CD4-positive, alpha-beta T cell treated with Interleukin-4 for 1 hour (primary cell): Measurements from ENCODE around the gene RGL1.

ENCODE experiments used
- DNase-seq, 2 donors: peaks; one replicate each; pipeline ENCODE4 v3.0.0-alpha.2; 2020 to 2022

RGL1 gene

DNA sequence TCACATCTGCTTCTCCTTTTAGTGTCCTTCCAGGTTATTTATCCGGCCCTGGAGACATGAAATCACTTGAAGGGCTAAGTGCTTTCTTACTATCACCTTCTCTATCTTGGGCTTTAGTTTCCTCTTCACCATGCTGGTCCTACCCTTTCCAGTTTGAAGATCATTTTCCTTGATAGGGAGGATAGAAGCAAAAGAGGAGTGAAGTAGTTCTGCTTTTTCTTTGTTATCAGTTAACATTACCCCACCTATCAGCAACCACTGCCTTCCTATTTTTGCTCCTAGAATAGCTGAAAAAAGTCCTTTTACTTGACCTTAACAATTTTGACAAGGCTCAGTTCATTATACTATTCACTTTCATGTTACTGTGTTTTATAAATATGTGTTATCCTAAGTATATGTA, 19.4 kb downstream of the RGL1 start:
- no peak for DNase-seq

DNA sequence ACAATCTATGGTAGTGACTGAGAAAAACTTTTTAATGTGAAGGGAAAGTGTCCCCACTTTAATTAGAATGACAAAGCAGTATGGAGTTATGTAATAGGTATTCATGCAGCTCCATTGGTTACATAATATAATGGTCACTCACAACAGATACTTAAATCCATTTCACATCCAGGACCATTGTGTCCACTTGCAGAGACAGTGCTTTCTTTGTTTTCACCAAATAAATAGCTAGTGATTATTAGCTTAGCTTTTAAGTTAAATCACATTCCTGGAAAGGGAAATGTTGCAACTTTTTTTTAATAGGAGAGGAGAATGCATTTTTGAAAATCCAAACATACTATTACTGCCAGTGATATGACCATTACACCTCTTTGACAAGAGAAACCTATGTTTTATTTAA, 22.9 kb downstream of the RGL1 start:
- DNase-seq, result no peak

DNA sequence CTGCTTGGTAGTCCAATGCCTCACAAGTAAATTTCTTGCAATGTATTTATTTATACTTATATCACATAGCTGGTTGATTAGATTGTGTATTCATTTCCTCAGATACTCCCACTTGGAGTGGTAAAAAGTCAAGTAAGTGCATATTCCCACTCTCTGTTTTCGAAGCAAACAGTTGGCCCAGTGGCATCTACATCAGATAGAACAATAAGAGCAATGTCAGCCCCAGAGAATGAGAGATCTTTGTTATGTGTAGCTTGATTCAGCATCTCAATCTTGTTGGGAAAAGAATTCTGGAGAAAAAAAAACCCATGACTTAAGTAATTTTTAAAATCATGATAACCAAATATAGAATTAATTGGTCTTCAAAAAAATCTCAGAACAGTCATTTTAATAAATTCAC, 25.5 kb downstream of the RGL1 start:
- DNase-seq, result no peak

DNA sequence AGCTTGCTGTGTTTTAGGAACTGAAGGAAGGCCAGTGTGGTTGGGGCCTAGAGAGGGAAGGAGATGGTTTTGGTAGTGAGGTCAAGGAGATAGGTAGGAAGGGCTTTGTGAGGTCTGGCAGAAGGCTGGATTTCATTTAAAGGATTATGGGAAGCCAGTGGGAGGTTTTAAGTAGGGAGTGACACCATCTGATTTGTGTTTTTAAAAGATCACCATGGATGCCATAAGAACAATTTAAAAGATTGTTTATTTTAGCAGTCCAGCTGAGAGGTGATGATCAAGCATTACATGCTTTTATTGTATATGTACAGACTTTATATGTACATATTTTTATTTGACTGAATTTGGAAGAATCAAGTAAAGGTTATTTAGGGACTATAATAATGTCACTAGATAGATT, 26.4 kb downstream of the RGL1 start:
- DNase-seq, result no peak

DNA sequence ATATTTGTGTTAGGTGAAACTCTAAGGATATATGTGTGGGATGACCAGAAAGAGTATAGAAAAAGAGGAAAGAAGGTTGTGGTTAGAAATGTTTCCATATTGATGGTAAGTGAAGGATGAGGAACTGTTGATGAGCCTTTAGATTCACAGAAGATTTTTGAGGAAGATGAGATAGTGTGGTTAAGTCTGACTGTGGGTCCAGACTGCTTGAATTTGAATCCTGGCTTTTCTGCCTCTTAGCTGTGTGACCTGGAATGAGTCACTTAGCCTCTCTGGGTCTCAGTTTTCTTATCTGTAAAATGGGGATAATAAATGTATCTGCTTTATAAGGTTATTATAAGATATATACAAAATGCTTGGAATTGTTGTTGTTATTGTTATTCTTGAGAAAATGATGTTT, 27.5 kb downstream of the RGL1 start:
- no peak for DNase-seq

DNA sequence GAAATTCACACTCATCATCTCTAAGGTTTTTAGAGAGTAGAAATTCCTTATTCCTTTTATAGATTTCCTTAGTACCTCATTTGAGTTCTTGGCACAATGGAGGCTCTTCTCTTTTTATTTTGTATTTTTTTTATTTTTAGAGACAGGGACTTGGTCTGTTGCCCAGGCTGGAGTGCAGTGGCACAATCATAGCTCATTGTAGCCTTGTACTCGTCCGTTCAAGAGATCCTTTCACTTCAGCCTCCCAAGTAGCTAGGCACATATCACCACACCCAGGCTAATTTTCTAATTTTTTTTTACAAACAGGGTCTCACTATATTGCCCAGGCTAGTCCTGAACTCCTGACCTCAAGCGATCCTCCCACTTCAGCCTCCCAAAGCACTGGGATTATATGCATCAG, 29.6 kb downstream of the RGL1 start:
- no peak for DNase-seq

DNA sequence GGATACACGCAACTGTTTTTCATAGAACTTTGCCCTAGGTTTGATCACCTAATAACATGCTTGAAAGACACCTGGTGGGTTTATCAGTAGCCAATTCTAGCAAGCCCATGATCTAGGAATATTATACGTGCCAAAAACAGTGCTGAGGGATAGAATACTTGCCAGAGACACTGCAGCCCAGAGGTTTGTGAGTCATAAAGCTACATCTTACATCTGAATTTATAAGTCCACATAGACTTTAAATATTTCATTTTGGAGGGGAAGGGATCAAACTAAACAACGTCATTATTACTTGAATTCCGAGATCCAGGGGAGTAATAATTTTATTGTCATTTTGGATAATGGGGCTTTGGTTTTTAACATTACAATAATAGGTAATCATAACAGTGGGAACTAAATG, 31.7 kb downstream of the RGL1 start:
- no peak for DNase-seq

DNA sequence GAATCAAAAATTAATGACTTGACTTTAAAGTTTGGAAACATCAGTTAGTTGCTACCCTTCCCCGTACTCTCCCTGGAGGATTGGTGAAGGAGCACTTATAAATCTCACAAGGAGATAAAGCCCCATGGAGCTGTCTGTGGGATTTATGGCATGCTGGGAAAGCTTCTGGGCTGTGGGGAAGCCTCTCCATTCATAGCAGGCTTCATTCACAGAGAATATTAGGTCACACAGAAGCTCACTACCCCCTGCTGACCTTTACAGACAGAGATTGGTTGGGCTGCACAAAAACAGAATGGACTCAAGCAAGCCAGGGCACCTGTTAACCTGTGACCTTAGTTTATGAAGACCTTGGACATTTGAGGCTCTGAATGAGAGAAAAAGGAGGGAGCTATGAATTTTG, 32.1 kb downstream of the RGL1 start:
- DNase-seq, result no peak

DNA sequence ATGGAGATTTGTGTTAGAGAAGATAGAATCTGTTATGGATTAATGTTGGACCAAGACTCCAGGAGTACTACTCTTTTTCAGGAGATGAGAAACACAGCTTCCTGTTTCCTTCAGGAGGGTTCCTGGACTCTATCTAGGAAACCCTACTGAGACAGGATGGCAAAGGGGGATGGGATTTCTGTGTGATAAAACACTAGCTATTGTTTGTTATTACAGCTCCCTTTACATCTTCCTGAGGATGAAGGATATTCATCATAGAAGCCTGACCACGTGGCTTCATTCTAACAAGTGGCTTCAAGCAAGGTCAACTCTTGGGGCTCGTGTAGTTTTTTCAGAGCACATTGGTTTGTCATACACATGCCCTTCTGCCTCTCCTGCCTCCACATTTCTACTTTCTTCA, 33.3 kb downstream of the RGL1 start:
- DNase-seq, result no peak

DNA sequence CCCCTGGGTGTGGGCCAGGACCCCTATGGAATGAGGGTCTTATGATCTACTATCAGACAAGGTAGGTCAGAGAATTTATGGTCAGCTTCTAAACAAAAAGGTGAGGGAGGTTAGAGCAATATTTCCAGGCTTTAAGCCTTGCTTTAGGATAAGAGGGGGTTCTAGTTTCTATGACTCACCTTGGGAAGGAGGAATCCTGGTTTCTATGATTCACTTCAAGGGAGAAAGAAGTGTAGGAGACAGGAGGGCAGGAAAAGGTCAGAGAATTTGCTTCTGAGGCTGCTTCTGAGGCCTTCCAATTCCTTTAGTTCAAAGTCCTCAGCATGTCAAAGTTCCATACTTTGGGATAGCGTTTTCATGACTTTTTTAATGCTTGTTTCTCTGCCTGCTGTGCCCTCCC, 35.2 kb downstream of the RGL1 start:
- DNase-seq, result no peak

DNA sequence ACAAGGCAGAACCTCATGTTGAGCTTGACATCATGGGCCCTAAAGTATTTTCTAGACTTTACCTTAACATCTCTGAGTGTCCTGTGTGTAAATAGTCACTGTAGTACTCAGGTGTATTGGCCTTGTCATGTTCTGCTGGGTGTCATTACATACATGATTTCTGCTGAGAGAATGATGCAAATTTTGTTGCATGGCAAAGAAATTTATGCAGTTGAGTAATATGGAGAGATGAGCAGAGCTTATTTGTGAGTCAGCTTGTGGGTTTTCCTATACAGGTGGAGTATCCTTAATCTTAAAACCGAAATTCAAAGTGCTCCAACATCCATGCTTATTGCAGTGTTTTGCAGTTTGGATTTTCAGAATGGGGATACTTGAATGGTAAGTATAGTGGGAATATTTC, 36.6 kb downstream of the RGL1 start:
- no peak for DNase-seq

DNA sequence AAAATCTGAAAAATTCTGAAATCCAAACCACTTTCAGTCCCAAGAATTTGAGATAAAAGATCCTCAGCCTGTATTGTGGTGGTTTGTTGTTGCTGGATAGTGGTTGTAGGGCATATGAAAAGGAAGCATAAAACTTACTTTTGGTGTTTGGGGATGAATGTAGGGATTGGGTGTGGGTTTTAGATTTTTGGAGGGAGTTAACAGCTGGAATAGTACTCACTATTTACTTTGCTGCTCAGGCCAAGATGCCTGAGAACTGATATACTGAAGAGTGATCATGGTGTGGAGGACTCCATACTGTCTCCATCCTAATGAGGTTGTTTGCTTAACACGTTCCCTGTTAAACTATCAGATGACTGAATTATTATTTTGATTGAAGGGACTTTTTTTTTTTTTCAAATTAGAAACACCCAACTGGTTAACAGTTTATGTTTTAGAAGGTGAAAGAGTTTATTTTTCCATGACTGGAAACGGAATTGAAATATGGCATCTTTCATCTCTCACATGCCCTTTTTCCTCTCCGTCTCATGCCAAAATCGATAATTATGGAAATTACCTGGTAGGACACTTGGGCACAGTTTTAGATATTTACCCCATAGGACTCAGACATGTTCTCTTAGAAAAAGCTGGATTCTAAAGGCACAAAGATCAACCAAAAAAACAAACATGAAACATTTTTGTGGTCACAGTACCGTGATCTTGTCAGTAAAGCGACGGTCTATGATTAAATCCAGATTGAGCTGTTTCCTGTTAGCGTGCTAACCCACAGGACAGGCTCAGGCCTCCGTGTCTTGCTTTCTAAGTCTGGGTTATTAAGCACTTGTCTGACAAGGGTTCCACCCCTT, 37.3 kb downstream of the RGL1 start:
- DNase-seq, result peak in 1 of 2 donors; percentile 3

DNA sequence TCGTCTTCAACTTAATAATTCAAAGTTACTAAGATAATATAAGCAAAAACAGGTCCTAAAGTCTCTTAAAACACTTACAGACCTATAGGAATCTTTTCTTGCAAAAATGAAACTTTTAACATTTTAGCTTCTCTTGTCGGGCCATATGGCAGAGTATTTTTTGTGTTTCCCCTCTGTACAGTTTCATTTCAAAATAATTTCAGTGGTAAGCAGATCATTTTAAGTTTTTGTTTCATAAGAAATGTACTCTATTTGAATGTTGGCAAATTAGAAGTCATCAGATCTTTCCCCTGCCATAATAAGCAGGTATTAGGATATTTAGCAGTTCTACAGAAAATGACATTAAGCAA, 37.9 kb downstream of the RGL1 start:
- DNase-seq, result no peak

DNA sequence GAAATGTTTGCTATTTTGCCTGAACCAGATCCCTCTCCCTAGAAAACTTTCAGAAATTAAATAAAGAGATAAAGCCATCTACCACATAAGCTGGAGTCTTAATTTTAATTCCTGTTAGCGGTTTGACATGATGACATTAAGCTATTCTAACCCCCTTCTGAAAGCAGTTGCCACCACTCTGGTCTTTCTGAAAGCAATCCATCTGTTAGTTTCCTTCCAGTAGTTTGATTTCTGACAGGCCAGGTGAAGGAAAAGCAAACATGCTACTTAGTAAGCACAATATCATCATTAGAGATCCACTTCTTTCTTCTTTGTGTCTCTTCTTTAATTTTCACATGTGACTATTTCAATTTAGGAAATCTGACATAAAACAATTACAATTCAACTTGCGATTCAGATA, 39.9 kb downstream of the RGL1 start:
- DNase-seq, result no peak

DNA sequence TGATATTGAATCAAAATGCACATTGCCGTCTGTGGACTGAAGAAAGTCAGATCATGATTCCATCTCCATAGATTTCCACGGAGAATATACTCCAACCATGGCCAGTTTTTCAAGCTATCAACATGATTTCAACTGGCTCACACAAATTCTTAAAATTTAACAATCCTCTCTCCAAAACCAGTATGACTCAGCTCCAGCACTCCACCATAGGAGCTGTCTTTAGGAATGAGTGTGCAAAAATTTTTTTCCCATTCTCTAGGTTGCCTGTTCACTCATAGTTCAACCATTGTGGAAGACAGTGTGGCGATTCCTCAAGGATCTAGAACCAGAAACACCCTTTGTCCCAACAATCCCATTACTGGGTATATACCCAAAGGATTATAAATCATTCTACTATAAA, 40.8 kb downstream of the RGL1 start:
- DNase-seq, result no peak

DNA sequence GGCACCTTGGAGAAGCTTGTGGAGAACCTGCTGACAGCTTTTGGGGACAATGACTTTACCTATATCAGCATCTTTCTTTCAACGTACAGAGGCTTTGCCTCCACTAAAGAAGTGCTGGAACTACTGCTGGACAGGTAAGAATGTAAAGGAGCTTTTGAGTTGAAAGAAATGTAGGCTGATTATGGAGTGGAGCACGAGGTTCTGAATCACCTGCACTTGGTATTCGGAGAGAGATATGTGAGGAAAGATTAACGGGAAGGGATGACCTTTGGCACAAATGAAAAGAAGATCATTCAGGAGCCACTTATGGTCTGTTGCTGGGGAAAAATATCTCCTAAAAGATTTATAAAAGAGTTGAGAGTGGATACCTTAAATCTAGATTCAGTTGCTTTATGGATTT, 42.7 kb downstream of the RGL1 start:
- DNase-seq, result no peak

DNA sequence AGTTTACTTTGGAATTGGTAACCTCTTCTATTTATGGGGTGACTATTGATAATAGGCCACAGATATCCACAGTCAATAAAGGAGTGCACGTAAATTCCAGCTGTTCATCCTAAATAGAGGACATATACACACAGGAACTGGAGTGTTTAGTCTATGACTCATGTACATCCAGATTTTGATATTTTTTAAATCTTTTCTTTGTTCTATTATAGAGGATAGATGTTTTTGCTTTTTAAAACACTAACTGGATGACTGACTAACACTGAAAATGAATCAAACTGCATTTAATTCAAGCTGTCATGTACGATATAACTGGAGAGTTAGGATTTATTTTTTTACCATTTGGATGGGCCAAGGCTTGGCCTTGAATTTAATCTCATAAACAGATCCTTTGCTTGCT, 45.9 kb downstream of the RGL1 start:
- DNase-seq, result no peak

DNA sequence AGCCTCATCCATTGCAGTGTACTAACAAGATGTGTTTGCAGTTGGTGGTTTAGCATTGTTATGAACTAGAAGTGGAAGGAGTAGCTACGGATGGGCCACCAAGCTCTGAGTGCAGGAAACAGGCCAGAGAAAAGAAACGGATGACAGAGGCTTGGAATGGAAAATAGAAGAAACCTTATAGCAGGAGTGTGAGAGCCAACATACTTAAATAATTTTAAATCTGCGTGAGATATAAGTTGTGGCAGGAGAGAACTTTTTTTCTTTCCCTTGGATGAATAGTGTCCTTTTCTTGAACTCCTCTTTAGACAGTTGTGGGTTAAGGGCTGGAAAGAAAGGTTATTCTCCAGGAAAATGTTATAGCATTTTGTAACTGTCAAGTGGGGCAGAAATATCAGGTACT, 54.2 kb downstream of the RGL1 start:
- DNase-seq, result no peak

DNA sequence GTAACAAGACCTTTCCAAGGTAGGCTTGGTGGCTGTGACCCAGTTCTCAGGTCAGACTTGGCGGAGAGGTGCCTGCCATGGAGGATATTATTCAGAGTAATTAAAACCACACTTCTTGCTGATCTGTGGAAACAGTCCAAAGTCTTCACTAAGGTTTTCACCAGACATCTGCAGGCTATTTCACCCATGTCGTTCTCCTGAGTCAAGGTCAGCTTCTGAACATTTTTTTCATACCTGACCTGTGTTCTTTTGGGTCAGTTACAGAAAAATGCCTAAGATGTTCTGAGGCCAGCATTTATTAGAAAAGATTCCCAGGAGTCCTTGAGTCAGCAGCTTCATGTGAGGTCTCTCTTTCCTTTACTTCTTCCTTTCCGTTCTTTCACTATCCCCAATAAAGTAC, 54.9 kb downstream of the RGL1 start:
- no peak for DNase-seq

DNA sequence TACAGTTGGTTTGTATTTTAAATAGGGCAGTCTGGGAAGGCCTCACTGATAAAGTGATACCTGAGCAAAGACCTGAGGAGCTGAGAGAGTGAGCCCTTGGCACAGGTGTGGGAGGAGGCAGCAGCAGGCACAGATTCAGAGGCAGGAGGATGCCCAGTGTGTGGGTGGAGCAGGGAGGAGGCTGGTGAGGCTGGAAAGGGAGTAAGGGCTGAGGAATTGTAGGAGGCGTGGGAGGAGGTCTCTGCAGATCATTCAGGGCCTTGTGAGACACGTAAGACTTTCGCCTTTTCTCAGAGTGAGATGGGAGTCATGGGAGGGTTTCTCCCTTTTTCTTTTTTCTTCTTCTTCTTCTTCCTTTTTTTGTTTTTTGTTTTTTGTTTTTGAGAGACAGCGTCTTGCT, 58.0 kb downstream of the RGL1 start:
- DNase-seq, result no peak

DNA sequence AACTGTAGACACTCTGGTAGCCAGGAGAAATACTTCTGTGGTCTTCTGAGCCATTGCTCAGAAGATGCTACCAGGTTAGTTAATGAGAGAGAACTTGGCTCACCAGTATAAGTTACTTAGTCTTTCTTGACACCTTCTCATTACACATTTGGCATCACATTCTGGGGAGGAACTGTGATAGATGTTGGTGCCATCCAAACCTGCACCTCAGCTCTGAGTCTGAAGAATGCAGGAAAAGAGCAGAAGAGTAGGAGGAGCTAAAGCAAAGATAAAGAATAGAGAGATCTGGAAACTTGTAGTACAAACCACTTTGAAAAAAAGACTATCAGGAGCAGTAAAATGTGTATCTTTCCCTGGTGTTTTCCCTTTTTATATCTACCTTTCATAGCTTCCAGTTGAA, 58.9 kb downstream of the RGL1 start:
- no peak for DNase-seq

DNA sequence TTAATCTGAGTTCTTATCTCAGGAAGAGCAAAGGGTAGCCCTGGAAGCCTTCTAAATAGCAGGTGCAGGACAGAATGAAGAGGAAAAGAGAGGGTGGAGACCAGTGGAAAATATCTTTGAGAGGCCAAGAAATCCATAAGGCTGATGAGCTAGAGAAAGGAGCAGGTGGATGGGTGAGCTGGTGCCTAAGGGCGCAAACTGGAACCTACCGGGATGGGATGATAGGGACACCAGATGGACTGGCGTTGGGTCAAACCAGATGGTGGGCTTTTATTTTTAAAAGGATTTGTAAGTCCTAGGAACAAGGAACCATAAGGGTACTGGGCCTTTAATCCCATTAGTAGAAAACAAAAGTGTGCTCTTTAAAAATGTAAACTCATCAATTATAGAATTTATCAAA, 59.7 kb downstream of the RGL1 start:
- no peak for DNase-seq

DNA sequence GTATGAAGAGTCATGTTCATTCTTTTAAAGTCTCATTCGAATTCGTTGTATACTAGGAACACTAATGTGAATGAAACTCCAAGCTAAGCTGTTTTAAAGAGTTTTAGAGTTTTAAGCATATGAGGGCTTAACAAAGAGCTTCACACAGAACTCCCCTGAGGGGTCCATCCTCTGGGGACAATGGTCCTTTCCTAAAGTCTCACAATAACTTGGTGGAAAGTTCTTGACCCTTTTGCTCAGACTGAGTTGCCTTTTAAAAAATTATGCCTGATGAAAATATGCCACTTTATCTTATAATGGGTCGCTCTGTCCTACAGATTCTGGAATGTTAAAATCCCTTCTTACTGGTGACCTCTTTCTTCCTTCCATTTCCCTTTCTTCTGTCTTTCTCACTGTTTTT, 64.3 kb downstream of the RGL1 start:
- DNase-seq, result no peak

DNA sequence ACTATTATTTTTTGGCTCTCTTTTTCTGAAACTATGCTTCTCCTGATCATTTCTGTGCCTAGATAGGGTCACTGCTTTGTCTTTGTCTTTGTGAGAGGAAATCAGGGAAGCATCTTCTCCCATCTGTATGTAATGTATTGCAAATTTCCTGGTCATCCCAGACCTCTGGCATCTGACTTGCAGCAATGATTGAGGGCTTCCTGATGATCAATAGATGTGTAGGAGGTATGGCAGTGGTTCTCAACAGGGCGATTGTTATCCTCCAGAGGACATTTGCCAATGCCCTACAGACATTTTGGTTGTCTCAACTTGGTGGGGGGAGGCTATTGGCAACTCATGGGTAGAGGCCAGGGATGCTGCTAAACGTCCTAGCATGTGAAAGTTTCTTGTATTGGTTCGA, 64.7 kb downstream of the RGL1 start:
- no peak for DNase-seq

DNA sequence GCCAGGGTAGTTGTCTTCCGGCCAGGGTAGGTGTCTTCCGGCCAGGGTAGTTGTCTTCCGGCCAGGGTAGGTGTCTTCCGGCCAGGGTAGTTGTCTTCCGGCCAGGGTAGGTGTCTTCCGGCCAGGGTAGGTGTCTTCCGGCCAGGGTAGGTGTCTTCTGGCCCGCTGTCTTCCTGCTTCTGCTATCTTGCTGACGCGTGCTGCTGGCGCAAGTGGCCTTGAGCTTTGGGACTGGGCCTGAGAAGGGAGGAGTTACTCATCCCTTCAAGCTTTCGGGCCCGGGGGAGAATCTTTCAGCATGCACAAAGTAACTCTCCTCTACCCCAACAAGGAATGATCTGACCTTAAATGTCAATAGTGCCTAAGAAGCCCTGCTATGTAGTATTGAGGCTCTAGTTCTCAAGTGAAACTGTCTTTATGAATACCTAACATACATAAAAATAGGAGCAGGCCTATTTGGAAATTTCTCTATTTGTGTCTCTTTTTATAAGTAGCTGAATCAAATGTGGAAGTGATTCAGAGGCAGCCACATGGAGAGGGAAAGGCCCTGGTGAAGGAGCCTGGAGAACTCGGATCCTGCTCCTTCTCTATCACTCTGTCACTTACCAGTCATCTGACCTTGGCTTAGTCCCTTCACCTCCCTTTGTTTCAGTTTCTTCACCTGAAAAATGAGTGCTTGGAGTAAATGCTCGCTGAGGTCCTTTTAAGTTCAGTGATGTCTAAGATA, 65.6 kb downstream of the RGL1 start:
- DNase-seq, result no peak
